Skin epidermis (tissue), 12 donors: ENCODE results near the gene TRIML2.
"Not testable (repeated sequence)": the region's sequence is repeated elsewhere in the genome, so short reads cannot be mapped to it uniquely, and the experiment has no call there.

ENCODE experiments used
- H3K27ac ChIP-seq, 21 experiments: fragments of 200-600 bp; sonication (generic) in 11 of 21; one replicate each; pipeline ENCODE4 v1.5.0; 2020; ENCODE audit warnings: mild to moderate bottlenecking in 3 of 21, inconsistent platforms in 2 of 21, moderate library complexity in 2 of 21
- H3K4me3 ChIP-seq, 7 experiments: fragments of 200-600 bp; sonication (generic) in 2 of 7; one replicate each; pipeline ENCODE4 v1.5.0; 2020; ENCODE audit warnings: inconsistent platforms in 2 of 7, mild to moderate bottlenecking in 2 of 7, moderate library complexity in 1 of 7

TRIML2 gene

DNA sequence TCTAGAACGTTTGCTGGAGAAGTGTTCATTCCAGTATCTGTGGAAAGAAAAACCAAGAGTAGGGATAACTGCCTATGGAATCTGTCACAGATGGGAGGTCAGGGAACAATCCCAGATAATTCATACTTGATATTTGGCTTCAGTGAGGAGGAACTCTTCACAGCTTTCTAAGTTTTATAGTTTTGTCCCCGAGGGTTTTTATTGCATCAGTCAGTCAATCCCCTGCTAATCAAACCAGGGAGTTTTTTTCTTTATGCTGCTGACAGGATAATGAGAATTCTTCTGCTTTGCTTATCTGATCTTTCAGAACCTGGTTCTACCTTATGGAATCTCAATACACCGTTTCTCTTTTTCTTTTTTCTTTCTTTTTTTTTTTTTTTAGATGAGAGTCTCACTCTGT is 633 bp upstream of the TRIML2 start:
- no peak overlapping the region for H3K27ac ChIP-seq
- no peak overlapping the region for H3K4me3 ChIP-seq

DNA sequence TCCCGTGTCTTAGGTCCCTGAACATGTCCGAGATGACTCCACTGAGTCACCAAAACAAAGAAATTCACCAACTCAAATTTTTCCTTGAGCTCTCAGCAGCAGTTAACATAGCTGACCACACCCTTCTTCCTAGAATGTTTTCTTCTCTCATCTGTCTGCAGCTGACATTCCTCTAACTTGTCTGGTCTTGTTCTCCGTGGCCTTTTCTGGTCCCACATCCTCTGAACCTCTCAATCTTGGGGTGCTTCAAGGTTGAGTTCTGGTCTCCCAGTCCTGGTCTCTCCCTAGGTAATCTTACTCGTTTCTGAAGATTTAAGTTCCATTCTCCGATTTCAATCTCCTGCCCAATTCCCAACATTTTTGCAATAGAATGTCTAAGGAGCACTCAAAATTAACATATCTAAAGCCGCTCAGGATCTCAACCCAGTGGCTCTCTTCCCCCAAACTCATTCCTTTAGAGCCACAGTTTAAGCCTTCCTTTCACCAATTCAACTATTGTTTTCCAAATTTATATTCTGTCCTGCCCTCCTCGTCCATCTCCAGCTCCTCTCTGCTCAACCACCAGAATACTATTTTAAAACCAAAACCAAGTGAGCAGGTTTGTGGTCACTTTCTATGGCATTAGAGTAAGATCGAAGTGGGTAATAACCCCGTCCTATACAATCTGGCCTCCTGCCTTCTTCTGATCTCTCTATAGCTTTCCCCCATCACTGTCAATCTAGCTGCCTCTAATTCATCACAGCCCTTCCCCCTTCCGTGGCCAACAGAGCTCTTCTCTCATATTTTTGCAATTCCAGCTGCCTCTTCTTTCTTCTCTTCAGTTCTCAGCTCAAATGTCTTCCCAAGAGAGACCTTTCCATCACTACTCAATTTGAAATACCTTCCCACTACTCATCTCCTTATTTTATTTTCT is 1.2 kb downstream of the TRIML2 start:
- H3K27ac ChIP-seq, result no peak overlapping the region
- no peak overlapping the region for H3K4me3 ChIP-seq

DNA sequence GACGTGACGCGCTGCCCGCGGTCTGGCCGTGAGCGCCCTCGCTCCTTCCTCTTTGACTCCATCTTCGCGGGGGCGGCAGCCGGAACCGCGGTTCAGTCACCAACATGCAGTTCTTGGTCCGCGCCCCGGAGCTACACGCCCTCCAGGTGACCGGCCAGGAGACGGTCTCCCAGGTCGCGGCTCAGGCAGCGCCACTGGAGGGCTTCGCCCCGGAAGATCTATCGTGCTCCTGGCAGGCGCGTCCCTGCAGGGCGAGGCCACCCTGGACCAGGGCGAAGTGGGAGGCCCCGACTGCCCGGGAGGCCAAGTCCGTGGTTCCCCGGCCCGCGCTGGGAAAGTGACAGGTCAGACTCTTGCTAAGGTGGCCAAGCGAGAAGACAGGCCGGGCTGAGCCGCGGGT is 2.9 kb downstream of the TRIML2 start:
- Histone ChIP-seq H3K4me3 (no peak overlapping the region), H3K27ac (no peak overlapping the region)

DNA sequence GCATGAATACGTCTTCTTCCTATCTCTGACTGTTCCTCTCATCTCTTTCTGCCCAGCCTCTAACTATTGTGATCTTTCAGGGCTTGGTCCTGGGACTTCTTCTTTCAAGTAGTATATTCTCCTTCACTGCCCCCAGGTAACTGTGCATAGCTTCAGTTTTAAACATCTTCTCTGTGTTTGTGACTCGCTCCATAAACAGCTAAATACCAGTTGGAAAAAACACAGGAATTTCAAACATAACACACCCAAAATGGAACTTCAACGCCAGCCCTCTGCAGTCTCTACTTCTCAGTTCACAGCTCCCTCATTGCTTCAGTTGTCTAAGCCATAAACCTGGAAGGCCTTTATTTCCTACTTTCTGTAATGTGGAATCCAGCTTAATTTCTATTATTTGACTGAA is 16.6 kb downstream of the TRIML2 start:
- H3K27ac ChIP-seq, result no peak overlapping the region
- H3K4me3 ChIP-seq, result no peak overlapping the region

DNA sequence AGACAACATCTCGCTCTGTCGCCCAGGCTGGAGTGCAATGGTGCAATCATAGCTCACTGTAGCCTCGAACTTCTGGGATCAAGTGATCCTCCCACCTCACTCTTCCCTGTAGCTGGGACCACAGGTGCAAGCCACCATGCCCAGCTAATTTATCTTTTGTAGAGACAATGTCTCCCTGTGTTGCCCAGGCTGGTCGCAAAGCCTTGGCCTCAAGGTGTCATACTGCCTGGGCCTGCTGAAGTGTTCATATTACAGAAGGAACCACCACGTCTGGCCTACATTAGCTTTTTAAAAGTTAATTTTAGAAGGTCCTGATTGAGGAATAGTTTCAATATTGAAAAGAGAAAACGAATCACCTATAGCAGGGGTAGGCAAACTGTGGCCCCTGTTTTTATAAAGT is 22.5 kb downstream of the TRIML2 start:
- Histone ChIP-seq H3K27ac (no peak overlapping the region), H3K4me3 (no peak overlapping the region)

DNA sequence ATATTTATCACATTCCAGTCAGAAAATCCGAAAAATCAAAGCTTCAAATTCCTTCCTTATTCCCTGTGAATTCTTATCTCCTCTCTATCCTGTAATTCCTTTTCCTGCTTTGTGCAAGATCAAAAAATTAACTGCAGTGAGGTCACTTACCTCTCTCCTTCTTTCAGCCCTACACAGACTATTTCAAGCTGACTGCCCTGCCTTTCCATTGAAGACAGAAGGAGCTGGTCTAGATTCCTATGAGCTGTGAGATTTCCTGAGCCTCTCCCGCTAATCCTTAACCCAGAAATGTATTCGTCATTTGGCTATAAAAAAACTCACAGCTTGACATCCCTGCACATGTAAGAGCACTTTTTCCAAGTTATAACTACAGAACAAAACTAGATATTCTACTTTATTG is 26.6 kb downstream of the TRIML2 start:
- H3K4me3 ChIP-seq, result no peak overlapping the region
- H3K27ac ChIP-seq, result no peak overlapping the region

DNA sequence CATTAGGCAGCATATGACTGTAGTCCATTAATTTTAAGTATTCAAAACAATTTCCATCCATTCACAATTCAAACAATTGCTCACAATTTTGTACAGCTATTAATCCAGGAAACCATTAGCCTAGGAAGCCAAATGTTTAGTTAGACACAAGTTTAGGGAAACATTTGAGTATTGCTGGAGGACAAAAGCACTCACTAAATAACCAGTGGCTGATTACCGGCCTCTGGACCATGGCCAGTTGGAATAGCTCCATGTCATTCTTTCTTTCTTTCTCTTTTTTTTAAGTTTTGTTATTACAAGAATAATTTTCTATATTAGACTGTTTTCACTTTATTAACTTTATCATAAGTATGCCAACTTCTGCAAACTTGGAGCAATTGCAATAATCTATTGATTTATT is 31.3 kb downstream of the TRIML2 start:
- no peak overlapping the region for H3K4me3 ChIP-seq

DNA sequence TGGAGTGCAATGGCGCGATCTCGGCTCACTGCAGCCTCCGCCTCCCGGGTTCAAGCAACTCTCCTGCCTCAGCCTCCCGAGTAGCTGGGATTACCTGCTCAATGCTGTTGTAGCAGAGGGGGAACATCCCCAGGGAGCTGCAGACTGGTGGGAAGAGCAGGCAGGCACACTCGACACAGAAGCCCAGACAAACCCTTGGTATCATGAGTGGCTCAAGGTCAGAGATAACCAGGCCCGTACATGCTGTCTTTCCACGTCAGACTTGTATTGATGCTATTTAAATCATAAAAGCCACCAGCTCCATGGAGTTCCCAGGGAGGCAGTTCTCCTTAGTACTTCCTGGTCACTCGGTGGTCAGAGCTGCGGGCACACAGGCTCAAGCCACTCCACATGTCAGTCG is 33.2 kb downstream of the TRIML2 start:
- Histone ChIP-seq H3K4me3 (no peak overlapping the region), H3K27ac (no peak overlapping the region)

More for the DNA sequence above, 31.3 kb downstream of the TRIML2 start:
- H3K27ac ChIP-seq, result no peak overlapping the region

DNA sequence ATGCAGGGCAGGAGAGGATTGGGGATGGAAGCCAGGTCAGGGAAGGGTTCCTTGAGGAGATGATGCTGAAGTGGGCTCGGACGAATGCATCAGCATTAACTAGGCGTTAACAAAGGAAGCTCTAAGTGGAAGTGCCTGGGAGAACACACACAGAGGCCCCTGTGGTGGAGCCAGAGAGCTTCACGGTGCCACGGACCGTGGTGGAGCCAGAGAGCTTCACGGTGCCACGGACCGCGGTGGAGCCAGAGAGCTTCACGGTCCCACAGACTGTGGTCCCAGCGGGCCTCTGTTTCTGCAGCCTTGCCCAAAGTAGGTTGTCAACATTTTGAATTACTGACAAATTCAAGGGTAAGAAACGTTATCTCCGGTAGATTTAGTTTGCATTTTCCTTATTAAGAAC is 48.3 kb downstream of the TRIML2 start:
- no peak overlapping the region for H3K4me3 ChIP-seq
- no peak overlapping the region for H3K27ac ChIP-seq

DNA sequence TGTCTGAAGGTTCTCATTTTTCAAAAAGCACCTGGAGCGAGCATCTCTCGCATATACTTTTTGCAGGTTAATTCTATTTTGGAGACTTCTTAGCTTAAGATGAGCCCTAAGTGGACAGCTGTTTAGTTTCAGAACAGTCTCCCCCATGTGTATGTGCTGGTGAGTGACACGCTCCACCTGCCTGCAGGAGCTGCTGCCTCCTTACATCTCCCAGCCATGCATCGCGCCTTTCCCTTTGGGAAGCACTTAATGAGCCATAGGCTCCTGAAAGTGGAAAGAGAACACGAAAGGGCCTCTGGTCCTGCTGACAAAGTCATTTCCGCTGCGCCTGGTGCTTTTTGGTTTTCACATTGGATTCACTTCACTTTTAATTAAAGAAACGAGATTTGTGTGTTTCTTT is 56.1 kb downstream of the TRIML2 start:
- Histone ChIP-seq H3K4me3 (no peak overlapping the region), H3K27ac (no peak overlapping the region)

DNA sequence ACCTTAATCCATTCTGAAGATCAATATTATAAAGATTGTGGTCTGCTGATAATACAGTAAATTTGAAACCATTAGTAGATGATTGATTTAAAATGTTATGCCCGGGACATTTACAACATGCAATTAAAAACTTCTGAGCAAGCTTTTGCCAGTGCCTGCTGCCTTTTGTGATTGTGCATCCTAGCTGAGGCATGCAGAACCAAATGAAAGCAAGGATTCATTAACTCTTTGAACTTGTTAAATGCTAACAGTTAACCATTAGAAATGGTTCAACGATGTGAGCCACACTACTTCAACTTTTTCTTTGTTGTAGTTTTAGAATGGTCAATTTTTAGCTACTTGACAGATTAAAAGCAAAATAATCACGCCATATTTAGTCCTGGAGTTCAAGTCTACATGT is 62.7 kb downstream of the TRIML2 start:
- H3K27ac ChIP-seq, result no peak overlapping the region
- H3K4me3 ChIP-seq, result no peak overlapping the region

DNA sequence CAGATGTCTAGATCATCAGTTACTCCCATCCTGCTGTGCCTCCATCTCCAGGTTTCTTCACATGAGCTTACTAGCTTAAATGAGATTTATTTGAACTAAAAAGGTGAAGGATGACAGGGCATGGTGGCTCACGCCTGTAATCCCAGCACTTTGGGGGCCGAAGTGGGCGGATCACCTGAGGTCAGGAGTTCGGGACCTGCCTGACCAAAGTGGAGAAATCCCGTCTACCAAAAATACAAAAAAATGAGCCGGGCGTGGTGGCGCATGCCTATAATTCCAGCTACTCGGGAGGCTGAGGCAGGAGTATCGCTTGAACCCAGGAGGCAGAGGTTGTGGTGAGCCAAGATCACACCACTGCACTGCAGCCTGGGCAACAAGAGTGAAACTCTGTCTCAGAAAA is 63.9 kb downstream of the TRIML2 start:
- H3K27ac ChIP-seq, result not testable (repeated sequence)

DNA sequence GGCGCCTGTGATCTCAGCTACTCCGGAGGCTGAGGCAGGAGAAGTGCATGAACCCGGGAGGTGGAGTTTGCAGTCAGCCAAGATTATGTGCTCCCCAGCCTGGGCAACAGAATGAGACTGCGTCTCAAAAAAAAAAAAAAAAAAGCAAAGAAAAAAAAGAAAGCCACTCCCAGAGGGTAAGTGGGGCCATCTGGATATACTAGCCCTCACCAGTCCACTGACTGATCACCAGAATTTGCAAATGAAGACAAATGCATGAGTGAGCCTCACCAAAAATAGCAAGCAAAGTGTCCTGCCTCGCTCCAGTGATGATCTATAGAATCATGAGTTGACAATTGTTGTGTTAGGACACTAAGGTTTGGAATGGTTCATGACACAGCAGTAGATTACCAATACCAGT is 66.2 kb downstream of the TRIML2 start:
- no peak overlapping the region for H3K27ac ChIP-seq
- no peak overlapping the region for H3K4me3 ChIP-seq

More for the DNA sequence above, 63.9 kb downstream of the TRIML2 start:
- not testable (repeated sequence) for H3K4me3 ChIP-seq

DNA sequence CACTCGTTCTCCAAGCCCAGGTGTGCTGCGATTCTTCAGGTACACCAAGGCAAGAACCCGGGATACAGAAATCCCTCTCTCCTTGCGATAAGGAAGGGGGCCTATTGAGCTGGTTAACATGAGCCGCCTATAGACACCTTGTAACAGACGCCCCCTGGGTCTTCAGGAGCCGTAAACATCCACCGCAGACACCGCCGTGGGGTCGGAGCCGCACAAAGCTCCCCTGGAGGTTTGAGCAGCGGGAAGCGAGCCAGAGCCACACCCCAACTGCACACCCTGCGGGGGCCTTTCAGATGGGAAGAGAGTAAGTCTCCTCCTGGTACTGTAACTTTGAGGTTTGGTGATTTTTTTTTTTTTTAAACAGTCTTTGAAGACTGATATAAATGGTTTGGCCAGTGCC is 67.2 kb downstream of the TRIML2 start:
- Histone ChIP-seq H3K27ac (no peak overlapping the region), H3K4me3 (no peak overlapping the region)

DNA sequence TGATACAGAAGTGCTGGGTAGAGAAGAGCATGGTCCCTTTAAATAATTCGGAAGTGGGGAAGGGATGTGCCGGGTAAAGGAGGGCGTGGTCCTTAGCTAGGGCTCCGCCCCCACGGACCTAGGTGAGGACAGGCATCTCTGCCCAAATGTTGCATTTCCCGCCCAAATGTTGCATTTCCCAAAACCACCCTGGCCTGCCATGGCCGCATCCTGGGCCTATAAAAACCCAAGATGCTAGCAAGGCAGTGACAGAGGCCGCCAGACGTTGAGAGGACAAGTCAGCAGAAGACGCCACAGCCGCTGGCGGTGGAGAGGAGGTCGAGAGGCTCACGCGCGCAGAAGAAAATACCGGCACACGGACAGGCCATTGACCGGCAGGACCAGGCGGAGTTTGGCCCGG is 67.7 kb downstream of the TRIML2 start:
- no peak overlapping the region for H3K4me3 ChIP-seq
- H3K27ac ChIP-seq, result no peak overlapping the region
